Hepatocyte (in vitro differentiated cells): ENCODE measurements around the gene VAPA. TPM values are rescaled to one million over a fixed set of nuclear protein-coding genes. Genes with fewer than 3 reads are reported as not detected.

Source experiments
- DNase-seq: peaks from one replicate; pipeline ENCODE4 v3.0.0-alpha.2; 2016; ENCODE audit warnings: low spot score
- H2AFZ ChIP-seq: fragments of 200-600 bp; sonication (generic); 2 replicates; pipeline ENCODE4 v1.6.0; 2016; ENCODE audit warnings: antibody characterized with exemption, mild to moderate bottlenecking
- H3K27ac ChIP-seq: fragments of 200-600 bp; sonication (generic); 2 replicates; pipeline ENCODE4 v1.5.1; 2016; ENCODE audit warnings: mild to moderate bottlenecking
- H3K27me3 ChIP-seq: fragments of 200-600 bp; sonication (generic); 2 replicates; pipeline ENCODE4 v1.6.1; 2016
- H3K36me3 ChIP-seq: fragments of 200-600 bp; sonication (generic); replicated peaks from 2 replicates; pipeline ENCODE4 v1.5.1; 2016; ENCODE audit warnings: low read depth; ENCODE audit not compliant: insufficient read depth
- H3K4me1 ChIP-seq: fragments of 200-600 bp; sonication (generic); 2 replicates; pipeline ENCODE4 v1.5.1; 2016; ENCODE audit warnings: mild to moderate bottlenecking, moderate library complexity; ENCODE audit not compliant: insufficient read depth
- H3K4me2 ChIP-seq: fragments of 200-600 bp; sonication (generic); 2 replicates; pipeline ENCODE4 v1.6.0; 2016
- H3K4me3 ChIP-seq: fragments of 200-600 bp; sonication (generic); 2 replicates; pipeline ENCODE4 v1.5.1; 2016; ENCODE audit warnings: mild to moderate bottlenecking
- H3K79me2 ChIP-seq: fragments of 200-600 bp; sonication (generic); 2 replicates; pipeline ENCODE4 v1.6.0; 2017; ENCODE audit warnings: mild to moderate bottlenecking
- H3K9me2 ChIP-seq: fragments of 200-600 bp; sonication (generic); replicated peaks from 2 replicates; pipeline ENCODE4 v1.6.0; 2017; ENCODE audit warnings: mild to moderate bottlenecking; ENCODE audit not compliant: insufficient read depth
- H3K9me3 ChIP-seq: fragments of 200-600 bp; sonication (generic); 2 replicates; pipeline ENCODE4 v1.5.1; 2016; ENCODE audit warnings: low read depth, mild to moderate bottlenecking
- H4K20me1 ChIP-seq: fragments of 200-600 bp; sonication (generic); 2 replicates; pipeline ENCODE4 v1.6.0; 2016; ENCODE audit warnings: mild to moderate bottlenecking; ENCODE audit not compliant: insufficient read depth, poor library complexity, severe bottlenecking
- CTCF ChIP-seq: fragments of 200-600 bp; sonication (generic); IDR thresholded peaks from 2 replicates; pipeline ENCODE4 v1.5.1; 2016; ENCODE audit warnings: antibody characterized with exemption, mild to moderate bottlenecking; ENCODE audit not compliant: poor library complexity
- EZH2 ChIP-seq: fragments of 200-600 bp; sonication (generic); IDR thresholded peaks from 2 replicates; pipeline ENCODE4 v1.6.1; 2016; ENCODE audit warnings: antibody characterized with exemption, mild to moderate bottlenecking, borderline replicate concordance
- EZH2phosphoT487 ChIP-seq: fragments of 200-600 bp; sonication (generic); IDR thresholded peaks from one replicate; pipeline ENCODE4 v1.6.1; 2018; ENCODE audit warnings: antibody characterized with exemption, mild to moderate bottlenecking, low read depth, moderate library complexity; ENCODE audit not compliant: unreplicated experiment, severe bottlenecking
- WGBS: methylation state at CpG from one replicate; pipeline ENCODE4 v1.1.6; 2016; ENCODE audit warnings: low lambda C conversion rate; ENCODE audit errors: missing lambda C conversion rate; 5-methylcytosine and 5-hydroxymethylcytosine counted together
- polyA plus RNA-seq: library from polyadenylated mRNA; unstranded; fragments of >200 nt; fragmentation: Nextera tagmentation; extraction: Ambion mirVana; gene quantifications from 2 replicates; pipeline ENCODE4 v1.2.1, GENCODE V29; 2016
- small RNA-seq: library from RNA; depleted of rRNA; stranded (forward); fragments of <200 nt; gene quantifications from one replicate; pipeline ENCODE3, GENCODE V24; 2014
- total RNA-seq: library from RNA; depleted of rRNA; stranded (reverse); fragments of >200 nt; gene quantifications from 2 replicates; pipeline ENCODE4 v1.2.3, GENCODE V29; 2014

VAPA gene
- total and polyA plus RNA-seq, 2 experiments from 2014 or later, result 290 to 324 TPM

- no peak for DNase-seq
- no peaks in the 10 kb centered on the region for H3K36me3 ChIP-seq
- H3K4me1 ChIP-seq, result peaks cover 16% of the 10 kb centered on the region
- no peaks in the 10 kb centered on the region for H3K9me3 ChIP-seq
- no peaks in the 10 kb centered on the region for H3K27me3 ChIP-seq
- no peaks in the 10 kb centered on the region for H4K20me1 ChIP-seq
- no peak overlapping the region for H3K4me2 ChIP-seq
- WGBS, result 96% methylated on average over 3 of the region's 3 CpGs
- no peak overlapping the region for H3K27ac ChIP-seq
- no peak for TF ChIP-seq CTCF
- TF ChIP-seq EZH2phosphoT487, result no peak
- TF ChIP-seq EZH2, result no peak
- H2AFZ ChIP-seq, result no peak overlapping the region
- no peaks in the 10 kb centered on the region for H3K79me2 ChIP-seq
- H3K9me2 ChIP-seq, result no peaks in the 10 kb centered on the region
- H3K4me3 ChIP-seq, result no peak overlapping the region
Observed at GRCh38 chr18:10008006-10008647, 94.3 kb downstream of the VAPA start.

Small RNA genes lying within 50 kb of the gene (small RNA-seq; reads per million reads assigned to genes)
- gene RNA5SP450, result 0.12 reads per million

Other genes with a start within 250 kb of the VAPA start
- gene RAB31, start 205.7 kb upstream of the VAPA start, total RNA-seq, result 21.0 and 26.0 TPM in 2 replicates
- gene RAB31, start 205.7 kb upstream of the VAPA start, polyA plus RNA-seq, result 81.8 and 120 TPM in 2 replicates
- 0.08 TPM in 1 of 2 replicates, not detected in the other for gene TXNDC2, start 28.0 kb upstream of the VAPA start, total RNA-seq
- gene TXNDC2, start 28.0 kb upstream of the VAPA start, polyA plus RNA-seq, result 0.41 TPM in 1 of 2 replicates, not detected in the other